ENCODE data around the gene HIKESHI.

DNA sequence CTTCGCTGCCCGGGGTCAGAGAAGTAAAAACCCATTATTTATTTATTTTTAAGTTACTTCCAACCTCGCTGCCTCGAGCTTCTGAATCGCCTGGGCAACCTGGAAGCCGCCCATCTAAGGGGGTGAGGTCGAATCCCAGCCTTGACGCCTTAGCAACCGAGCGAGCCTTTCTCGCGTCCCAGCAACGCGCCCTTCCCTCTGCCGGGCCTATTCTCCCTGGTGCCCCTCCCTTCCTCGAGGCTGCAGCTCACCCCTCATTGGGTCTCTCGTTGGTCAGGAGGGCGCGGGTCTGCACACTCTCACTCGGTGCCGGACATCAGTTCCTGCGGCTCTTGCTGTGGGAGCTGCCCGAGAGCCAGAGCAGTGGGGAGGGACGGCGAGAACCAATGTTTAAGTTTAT lies 72.5 kb downstream of the HIKESHI start, which contains the start of gene CCDC81:
- TF ChIP-seq POLR2A (IDR thresholded peaks at IDR 0.05) (no peak), EP300 (IDR thresholded peaks at IDR 0.05) (no peak)
- TF ChIP-seq, protein P1, sequence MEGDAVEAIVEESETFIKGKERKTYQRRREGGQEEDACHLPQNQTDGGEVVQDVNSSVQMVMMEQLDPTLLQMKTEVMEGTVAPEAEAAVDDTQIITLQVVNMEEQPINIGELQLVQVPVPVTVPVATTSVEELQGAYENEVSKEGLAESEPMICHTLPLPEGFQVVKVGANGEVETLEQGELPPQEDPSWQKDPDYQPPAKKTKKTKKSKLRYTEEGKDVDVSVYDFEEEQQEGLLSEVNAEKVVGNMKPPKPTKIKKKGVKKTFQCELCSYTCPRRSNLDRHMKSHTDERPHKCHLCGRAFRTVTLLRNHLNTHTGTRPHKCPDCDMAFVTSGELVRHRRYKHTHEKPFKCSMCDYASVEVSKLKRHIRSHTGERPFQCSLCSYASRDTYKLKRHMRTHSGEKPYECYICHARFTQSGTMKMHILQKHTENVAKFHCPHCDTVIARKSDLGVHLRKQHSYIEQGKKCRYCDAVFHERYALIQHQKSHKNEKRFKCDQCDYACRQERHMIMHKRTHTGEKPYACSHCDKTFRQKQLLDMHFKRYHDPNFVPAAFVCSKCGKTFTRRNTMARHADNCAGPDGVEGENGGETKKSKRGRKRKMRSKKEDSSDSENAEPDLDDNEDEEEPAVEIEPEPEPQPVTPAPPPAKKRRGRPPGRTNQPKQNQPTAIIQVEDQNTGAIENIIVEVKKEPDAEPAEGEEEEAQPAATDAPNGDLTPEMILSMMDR (IDR thresholded peaks at IDR 0.05), result no peak
